Ovary (tissue), 9 donors: ENCODE measurements around the gene KRTAP10-12. TPM values are rescaled to one million over a fixed set of nuclear protein-coding genes. Genes with fewer than 3 reads are reported as not detected.
"Not testable (repeated sequence)": the region's sequence is repeated elsewhere in the genome, so short reads cannot be mapped to it uniquely, and the experiment has no call there.

Experiments used
- DNase-seq, 5 donors: peaks; one replicate each; pipeline ENCODE4 v3.0.0-alpha.2; 2019 to 2020
- H3K27ac ChIP-seq, 2 donors: fragments of 200-600 bp; one replicate each; pipeline versions ENCODE4 v1.5.1 to v1.8.0; 2019 to 2022
- H3K27me3 ChIP-seq: fragments of 200-600 bp; one replicate; pipeline ENCODE4 v1.8.0; 2022
- H3K36me3 ChIP-seq: fragments of 200-600 bp; sonication (generic); one replicate; pipeline ENCODE4 v1.5.1; 2019
- H3K4me1 ChIP-seq: one replicate; pipeline ENCODE4 v1.8.1; 2013; ENCODE audit warnings: mild to moderate bottlenecking, moderate library complexity; ENCODE audit not compliant: insufficient read depth
- H3K4me3 ChIP-seq: fragments of 200-600 bp; sonication (generic); one replicate; pipeline ENCODE4 v1.5.1; 2017
- H3K9me3 ChIP-seq, 2 donors: fragments of 200-600 bp in 1 of 2; sonication (generic) in 1 of 2; one replicate each; pipeline versions ENCODE4 v1.5.1 to v1.8.1; 2013 to 2019; ENCODE audit warnings: mild to moderate bottlenecking in 1 of 2, moderate library complexity in 1 of 2
- CTCF ChIP-seq, 3 donors: fragments of 450-650 bp in 2 of 3; fragments of 200-600 bp in 1 of 3; IDR thresholded peaks; one replicate each; pipeline versions ENCODE4 v1.5.1 to v1.8.0; 2016 to 2022; ENCODE audit warnings: antibody characterized with exemption in 3 of 3, mild to moderate bottlenecking in 1 of 3
- EP300 ChIP-seq: sonication (generic); formaldehyde crosslinking; IDR thresholded peaks from one replicate; pipeline ENCODE4 v1.6.1; 2017; ENCODE audit warnings: antibody characterized with exemption
- POLR2A ChIP-seq: fragments of 450-650 bp; IDR thresholded peaks from one replicate; pipeline ENCODE4 v1.6.1; 2017; ENCODE audit warnings: antibody characterized with exemption, mild to moderate bottlenecking, moderate library complexity
- WGBS, 3 donors: extraction: QIAGEN DNeasy Blood & Tissue Kit in 1 of 3; methylation state at CpG; one replicate each; pipeline versions ENCODE4 v1.1.5 to v1.1.7; 2013 to 2017; 5-methylcytosine and 5-hydroxymethylcytosine counted together
- intact Hi-C, 4 donors: fragments of 100-400 bp; cut with DNase I; formaldehyde crosslinking; loops; one replicate each; pipeline versions ENCODE4 v1.11.0 to v1.15.1; 2022 to 2023
- polyA plus RNA-seq, 2 donors: library from polyadenylated mRNA; stranded (reverse); fragments of 200-250 nt in 1 of 2; fragments of 350-450 nt in 1 of 2; fragmentation: Illumina TruSeq in 1 of 2; extraction: RNeasy Lipid Tissue Mini Kit (QIAGEN cat#74804) in 1 of 2; gene quantifications; one replicate each; pipeline ENCODE4 v1.2.3, GENCODE V29; 2013 to 2014
- total RNA-seq, 7 donors: library from RNA; depleted of rRNA in 2 of 7; stranded (reverse); fragments of >200 nt in 2 of 7; fragmentation: NEBNext Ultra II Directional in 3 of 7; extraction: Animal tissue kit (Norgen Biotek cat#: 25700) in 3 of 7; gene quantifications; one replicate each; pipeline versions ENCODE4 v1.1.0 to v1.2.4, GENCODE V29; 2016 to 2023
- donor health status: DM: no; HTN: no; CAD: no; lungs with moderate emphysema.
- donor health status: DM: no; HTN: no; CAD: no.
- donor health status: Bipolar disorder and iron deficiency.
- donor health status: DM: yes; HTN: yes; CAD: no.
- donor health status: DM: no; HTN: no; CAD: no.
- donor health status: DM: yes; HTN: yes; CAD: no.

KRTAP10-12 gene
- total and polyA plus RNA-seq, 9 donors, result not detected

GRCh38 chr21:44658913-44659595, 37.9 kb upstream of the KRTAP10-12 start:
- intact Hi-C loops, result no loop called here
- H3K27me3 ChIP-seq, result no peaks in the 10 kb centered on the region
- WGBS, 3 donors, result 47 to 62% (median 50%) methylated on average over 11 of the region's 11 CpGs
- no peak for DNase-seq
- no peak overlapping the region for H3K4me3 ChIP-seq
- H3K4me1 ChIP-seq, result no peaks in the 10 kb centered on the region
- no peak overlapping the region for H3K27ac ChIP-seq
- H3K36me3 ChIP-seq, result no peaks in the 10 kb centered on the region
- no peaks in the 10 kb centered on the region for H3K9me3 ChIP-seq
- TF ChIP-seq EP300 (no peak), CTCF (IDR thresholded peaks at IDR 0.05) (no peak), POLR2A (no peak)

GRCh38 chr21:44661567-44661966, 35.4 kb upstream of the KRTAP10-12 start:
- DNase-seq, H3K4me1 ChIP-seq, intact Hi-C loops, H3K36me3 ChIP-seq, H3K27ac ChIP-seq, H3K9me3 ChIP-seq, H3K4me3 ChIP-seq, H3K27me3 ChIP-seq: not testable (repeated sequence)
- whole genome bisulfite sequencing, 3 donors, result 42 to 50% (median 47%) methylated on average over 7 of the region's 7 CpGs

GRCh38 chr21:44664691-44665090, 32.3 kb upstream of the KRTAP10-12 start:
- 76 to 78% (median 77%) methylated on average over 5 of the region's 5 CpGs for WGBS, 3 donors
- no peaks in the 10 kb centered on the region for H3K4me1 ChIP-seq
- H3K4me3 ChIP-seq, result no peak overlapping the region
- TF ChIP-seq EP300, result no peak
- no peaks in the 10 kb centered on the region for H3K36me3 ChIP-seq
- no peak for DNase-seq
- no peak overlapping the region for H3K27ac ChIP-seq
- no peaks in the 10 kb centered on the region for H3K27me3 ChIP-seq
- intact Hi-C loops, result no loop called here
- no peaks in the 10 kb centered on the region for H3K9me3 ChIP-seq

DNA sequence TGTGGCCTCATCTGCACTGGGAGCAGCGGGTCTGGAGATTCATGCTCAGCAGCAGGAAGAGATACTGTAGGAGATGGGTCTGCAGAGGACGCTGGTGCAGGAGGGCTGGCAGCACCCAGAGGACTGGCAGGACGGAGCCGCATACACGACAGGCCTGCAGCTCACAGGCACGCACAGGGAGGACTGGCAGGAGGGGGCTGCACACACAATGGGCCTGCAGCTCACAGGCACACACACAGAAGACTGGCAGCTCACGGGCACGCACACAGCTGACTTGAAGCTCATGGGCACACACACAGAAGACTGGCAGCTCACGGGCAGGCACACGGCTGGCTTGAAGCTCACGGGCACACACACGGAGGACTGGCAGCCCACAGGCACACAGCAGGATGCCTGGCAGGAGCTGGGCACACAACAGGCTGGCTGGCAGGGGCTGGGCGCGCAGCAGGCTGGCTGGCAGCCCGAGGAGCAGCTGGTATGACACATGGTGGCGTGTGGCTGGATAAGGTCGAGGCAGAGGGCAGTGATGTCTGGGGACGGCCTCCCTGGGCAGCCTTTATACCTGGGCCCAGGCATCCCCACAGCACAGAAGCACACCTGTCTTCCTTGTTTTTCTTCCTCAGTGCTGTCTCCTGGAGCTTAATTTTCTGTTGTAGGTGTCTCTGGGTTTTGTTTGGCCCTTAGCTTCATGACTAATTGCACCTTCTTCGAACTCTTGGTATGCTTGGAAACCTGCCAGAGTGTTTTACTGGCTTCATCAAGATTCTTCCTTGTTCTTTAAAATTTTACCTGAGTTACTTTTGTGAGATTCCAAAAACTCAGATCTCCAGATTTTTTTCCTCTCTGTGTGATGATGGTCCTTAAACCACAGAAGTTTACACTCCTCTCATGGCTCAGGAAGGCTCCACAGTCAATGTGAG, 30.3 kb upstream of the KRTAP10-12 start, which contains the start of gene KRTAP12-2:
Gene KRTAP12-2 (minus strand): TSS at position 527 of the 920 bp plus-strand sequence. CDS start 41 bp downstream, at position 486.
- intact Hi-C loops, result no loop called here
- no peak for DNase-seq
- WGBS, 3 donors, result 62 to 81% (median 78%) methylated on average over 19 of the region's 19 CpGs

More for the DNA sequence above, 30.3 kb upstream of the KRTAP10-12 start, which contains the start of gene KRTAP12-2:
- no peaks in the 10 kb centered on the region for H3K4me1 ChIP-seq
- no peaks in the 10 kb centered on the region for H3K36me3 ChIP-seq
- no peak within 1 kb of the TSS for H3K4me3 ChIP-seq
- H3K27me3 ChIP-seq, result no peaks in the 10 kb centered on the region
- H3K27ac ChIP-seq, result no peak within 1 kb of the TSS
- no peaks in the 10 kb centered on the region for H3K9me3 ChIP-seq
- no peak for TF ChIP-seq POLR2A
- TF ChIP-seq EP300, result no peak
- TF ChIP-seq CTCF (IDR thresholded peaks at IDR 0.05), result no peak
